ENCODE results near the gene TIAM2. TPM values are rescaled to one million over a fixed set of nuclear protein-coding genes. Genes with fewer than 3 reads are reported as not detected.

The TIAM2 gene
- total RNA-seq, 1 donor from 2014 or later: 3.7 TPM

GRCh38 chr6:155103816-155104366 is 108.8 kb downstream of the TIAM2 start:
- intact Hi-C loops (cut with DNase I): no loop called here
- DNase-seq (ENCODE audit: low spot score in 2 of 2): no peak
- peaks cover 0 to 6% of the 10 kb centered on the region in 2 donors for H3K4me1 ChIP-seq

GRCh38 chr6:155106456-155107115 is 111.5 kb downstream of the TIAM2 start:
- TF ChIP-seq CTCF (IDR thresholded peaks at IDR 0.05): no peak
- Histone ChIP-seq H3K36me3 (no peaks in the 10 kb centered on the region), H3K9me3 (no peaks in the 10 kb centered on the region), H3K27ac (peak overlapping the region; percentile 65 to 77), H3K4me1 (peaks cover 0 to 6% of the 10 kb centered on the region in 2 donors), H3K4me3 (peak overlapping the region in 1 of 2 donors; percentile 14), H3K27me3 (no peaks in the 10 kb centered on the region)
- intact Hi-C loops (cut with DNase I): no loop called here
- DNase-seq (ENCODE audit: low spot score in 2 of 2): peak in 1 of 2 donors; percentile 68

More at GRCh38 chr6:155103816-155104366, 108.8 kb downstream of the TIAM2 start:
- H3K36me3 ChIP-seq: no peaks in the 10 kb centered on the region
- H3K9me3 ChIP-seq: no peaks in the 10 kb centered on the region
- H3K27ac ChIP-seq: no peak overlapping the region
- H3K4me3 ChIP-seq: no peak overlapping the region
- no peaks in the 10 kb centered on the region for H3K27me3 ChIP-seq
- no peak for TF ChIP-seq CTCF (IDR thresholded peaks at IDR 0.05)

GRCh38 chr6:155107432-155108069 is 112.4 kb downstream of the TIAM2 start:
- Histone ChIP-seq H3K4me1 (peaks cover 0 to 6% of the 10 kb centered on the region in 2 donors), H3K36me3 (no peaks in the 10 kb centered on the region), H3K27me3 (no peaks in the 10 kb centered on the region), H3K27ac (peak overlapping the region; percentile 65 to 77), H3K4me3 (peak overlapping the region; percentile 6 to 14), H3K9me3 (no peaks in the 10 kb centered on the region)
- no peak for TF ChIP-seq CTCF (IDR thresholded peaks at IDR 0.05)
- intact Hi-C loops (cut with DNase I): no loop called here
- no peak for DNase-seq (ENCODE audit: low spot score in 2 of 2)

GRCh38 chr6:155108070-155108820 is 113.1 kb downstream of the TIAM2 start:
- Histone ChIP-seq H3K4me1 (peaks cover 0 to 6% of the 10 kb centered on the region in 2 donors), H3K4me3 (peak overlapping the region; percentile 6 to 14), H3K27me3 (no peaks in the 10 kb centered on the region), H3K36me3 (no peaks in the 10 kb centered on the region), H3K27ac (no peak overlapping the region), H3K9me3 (no peaks in the 10 kb centered on the region)
- DNase-seq (ENCODE audit: low spot score in 2 of 2): no peak
- no peak for TF ChIP-seq CTCF (IDR thresholded peaks at IDR 0.05)
- intact Hi-C loops (cut with DNase I): no loop called here

GRCh38 chr6:155110721-155111120 is 115.6 kb downstream of the TIAM2 start:
- no peak overlapping the region for H3K27ac ChIP-seq
- H3K36me3 ChIP-seq: no peaks in the 10 kb centered on the region
- no peaks in the 10 kb centered on the region for H3K27me3 ChIP-seq
- intact Hi-C loops (cut with DNase I): no loop called here
- H3K4me3 ChIP-seq: no peak overlapping the region
- H3K9me3 ChIP-seq: no peaks in the 10 kb centered on the region
- TF ChIP-seq CTCF (IDR thresholded peaks at IDR 0.05): no peak
- DNase-seq (ENCODE audit: low spot score in 2 of 2): no peak
- H3K4me1 ChIP-seq: peaks cover 0 to 3% of the 10 kb centered on the region in 2 donors

All from ascending aorta (tissue), 2 donors.